ENCODE data around the gene TNS2.

The TNS2 gene

DNA sequence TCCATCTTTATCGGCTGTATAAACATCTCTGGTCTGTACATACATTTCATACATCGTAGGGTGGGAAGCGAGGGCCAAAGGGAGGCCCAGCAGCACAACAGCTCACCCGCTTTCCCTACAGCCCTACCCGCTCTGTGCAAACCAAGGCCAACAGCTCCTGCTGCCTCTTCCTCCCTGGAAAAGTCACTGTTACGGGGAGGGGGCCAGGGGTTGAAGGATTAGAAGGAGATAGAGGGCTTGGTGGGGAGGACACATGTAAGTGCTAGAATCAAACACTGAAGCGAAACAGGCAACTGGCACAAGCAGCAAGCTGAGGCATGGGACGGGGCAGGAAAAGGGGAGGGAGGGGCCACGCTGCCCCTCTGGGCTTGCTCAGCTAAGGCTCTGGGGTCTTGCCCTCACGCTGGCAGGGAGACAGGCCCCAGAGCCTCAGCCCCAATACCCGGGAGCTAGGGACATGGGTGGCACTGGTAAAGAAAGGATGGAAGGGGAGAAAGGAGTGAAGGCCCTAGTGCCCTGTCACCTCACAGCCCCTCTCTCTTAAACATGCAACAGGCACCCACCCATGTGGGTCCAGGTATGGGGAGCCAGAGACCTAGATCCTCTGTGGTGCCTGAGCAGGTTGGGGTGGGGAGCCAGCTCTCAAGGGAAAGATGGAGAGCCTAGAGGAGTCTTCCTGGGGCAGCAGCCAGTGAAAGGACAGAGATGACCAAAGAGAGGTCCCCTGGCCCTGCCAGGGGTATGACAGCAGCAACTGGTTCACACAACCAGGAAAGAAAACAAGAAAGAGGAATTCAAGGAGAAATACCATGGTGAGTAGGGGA, 15.0 kb downstream of the TNS2 start:
- intact Hi-C loops (cut with DNase I; ENCODE audit: low total_unique reads): loop anchor here (5.0 kb wide), 1 partner anchor 132 kb away; no protein-coding TSS in a partner anchor
- H3K36me3 ChIP-seq: peaks cover 35 to 90% (median 49%) of the 10 kb centered on the region in 3 donors
- H3K9me3 ChIP-seq: no peaks in the 10 kb centered on the region
- TF ChIP-seq, protein P1, sequence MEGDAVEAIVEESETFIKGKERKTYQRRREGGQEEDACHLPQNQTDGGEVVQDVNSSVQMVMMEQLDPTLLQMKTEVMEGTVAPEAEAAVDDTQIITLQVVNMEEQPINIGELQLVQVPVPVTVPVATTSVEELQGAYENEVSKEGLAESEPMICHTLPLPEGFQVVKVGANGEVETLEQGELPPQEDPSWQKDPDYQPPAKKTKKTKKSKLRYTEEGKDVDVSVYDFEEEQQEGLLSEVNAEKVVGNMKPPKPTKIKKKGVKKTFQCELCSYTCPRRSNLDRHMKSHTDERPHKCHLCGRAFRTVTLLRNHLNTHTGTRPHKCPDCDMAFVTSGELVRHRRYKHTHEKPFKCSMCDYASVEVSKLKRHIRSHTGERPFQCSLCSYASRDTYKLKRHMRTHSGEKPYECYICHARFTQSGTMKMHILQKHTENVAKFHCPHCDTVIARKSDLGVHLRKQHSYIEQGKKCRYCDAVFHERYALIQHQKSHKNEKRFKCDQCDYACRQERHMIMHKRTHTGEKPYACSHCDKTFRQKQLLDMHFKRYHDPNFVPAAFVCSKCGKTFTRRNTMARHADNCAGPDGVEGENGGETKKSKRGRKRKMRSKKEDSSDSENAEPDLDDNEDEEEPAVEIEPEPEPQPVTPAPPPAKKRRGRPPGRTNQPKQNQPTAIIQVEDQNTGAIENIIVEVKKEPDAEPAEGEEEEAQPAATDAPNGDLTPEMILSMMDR (IDR thresholded peaks at IDR 0.05): no peak
- peak overlapping the region; percentile 93 to 99 for H3K27ac ChIP-seq
- peaks cover 0 to 98% (median 85%) of the 10 kb centered on the region in 4 donors for H3K4me1 ChIP-seq
- peak; percentile 43 to 74 for DNase-seq
- H3K27me3 ChIP-seq: no peaks in the 10 kb centered on the region
- no peak overlapping the region for H3K4me3 ChIP-seq

DNA sequence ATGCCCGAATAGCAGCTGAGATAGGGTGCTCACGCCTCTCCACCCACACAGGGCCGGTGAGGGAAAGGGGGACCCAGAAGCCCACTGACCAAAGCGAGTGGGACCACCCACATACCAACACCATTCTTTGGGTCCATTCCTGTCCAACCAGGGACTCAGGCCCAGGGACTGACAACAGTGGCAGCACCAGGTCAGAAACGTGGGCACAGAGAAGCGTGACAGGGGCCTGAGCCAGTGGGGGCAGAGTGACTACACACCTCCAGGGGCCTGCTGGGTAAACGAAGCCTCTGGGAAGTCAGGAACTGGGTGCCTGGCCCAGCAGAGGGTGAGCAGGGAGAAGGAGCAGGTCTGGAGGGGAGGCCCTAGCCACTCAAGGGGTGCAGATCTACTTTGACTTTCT, 15.6 kb downstream of the TNS2 start:
- DNase-seq: peak; percentile 37 to 72
- H3K27ac ChIP-seq: peak overlapping the region; percentile 93 to 99
- TF ChIP-seq, protein P1 (IDR thresholded peaks at IDR 0.05): no peak
- H3K4me3 ChIP-seq: no peak overlapping the region
- H3K36me3 ChIP-seq: peaks cover 29 to 90% (median 43%) of the 10 kb centered on the region in 3 donors
- H3K9me3 ChIP-seq: no peaks in the 10 kb centered on the region
- intact Hi-C loops (cut with DNase I; ENCODE audit: low total_unique reads): loop anchor here (5.0 kb wide), 1 partner anchor 132 kb away; no protein-coding TSS in a partner anchor
- H3K4me1 ChIP-seq: peaks cover 0 to 98% (median 85%) of the 10 kb centered on the region in 4 donors
- no peaks in the 10 kb centered on the region for H3K27me3 ChIP-seq

DNA sequence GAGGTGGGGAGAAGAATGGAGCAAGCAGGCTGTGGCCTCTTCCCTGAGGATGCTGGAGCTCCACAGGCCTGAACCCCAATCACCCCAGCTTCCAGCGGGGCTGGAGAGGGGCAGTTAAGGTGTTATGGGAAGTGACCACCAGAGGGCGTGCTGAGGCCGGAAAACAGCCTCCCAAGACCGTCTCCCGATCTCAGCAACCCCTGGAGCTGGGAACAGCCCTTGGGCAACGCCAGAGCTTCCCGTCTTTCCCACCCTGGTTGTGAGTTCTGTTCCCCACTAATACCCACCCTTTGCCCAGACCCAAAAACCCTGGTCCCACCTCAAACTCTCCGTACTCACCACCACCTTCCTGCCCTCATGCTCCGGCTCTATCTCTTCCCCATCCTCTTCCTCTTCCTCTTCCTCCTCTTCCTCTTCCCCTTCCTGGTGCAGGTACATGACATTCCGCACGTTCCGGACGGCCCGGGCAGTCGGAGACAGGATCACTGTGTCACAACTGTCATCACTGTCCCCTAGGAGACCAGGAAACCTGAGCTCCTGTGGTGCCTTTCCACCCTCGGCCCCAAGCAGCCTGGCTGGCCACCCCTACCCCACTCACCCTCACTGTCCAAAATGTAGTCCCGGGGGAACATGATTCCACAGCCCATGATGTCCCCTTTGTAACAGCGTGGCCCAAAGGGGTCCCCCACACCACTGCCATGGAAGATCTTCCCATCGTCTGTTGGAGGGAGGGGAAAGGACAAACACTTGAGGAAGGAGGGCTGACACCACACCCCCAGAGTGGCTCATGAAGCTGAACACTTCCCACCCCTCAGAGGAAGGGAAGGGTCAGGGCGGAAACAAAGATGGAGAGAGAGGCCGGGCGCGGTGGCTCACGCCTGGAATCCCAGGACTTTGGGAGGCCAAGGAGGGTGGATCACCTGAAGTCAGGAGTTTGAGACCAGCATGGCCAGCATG, 16.4 kb downstream of the TNS2 start:
- DNase-seq: peak; percentile 80 to 92
- Histone ChIP-seq H3K4me3 (no peak overlapping the region), H3K27me3 (no peaks in the 10 kb centered on the region), H3K9me3 (no peaks in the 10 kb centered on the region), H3K4me1 (peaks cover 4 to 98% (median 86%) of the 10 kb centered on the region in 4 donors), H3K36me3 (peaks cover 21 to 90% (median 35%) of the 10 kb centered on the region in 3 donors), H3K27ac (peak overlapping the region; percentile 93 to 99)
- TF ChIP-seq, protein P1 (IDR thresholded peaks at IDR 0.05): peak; percentile 88 to 97
- intact Hi-C loops (cut with DNase I; ENCODE audit: low total_unique reads): loop anchor here (2.0 to 5.0 kb wide), 2 partner anchors 33 to 131 kb away; no protein-coding TSS in a partner anchor

DNA sequence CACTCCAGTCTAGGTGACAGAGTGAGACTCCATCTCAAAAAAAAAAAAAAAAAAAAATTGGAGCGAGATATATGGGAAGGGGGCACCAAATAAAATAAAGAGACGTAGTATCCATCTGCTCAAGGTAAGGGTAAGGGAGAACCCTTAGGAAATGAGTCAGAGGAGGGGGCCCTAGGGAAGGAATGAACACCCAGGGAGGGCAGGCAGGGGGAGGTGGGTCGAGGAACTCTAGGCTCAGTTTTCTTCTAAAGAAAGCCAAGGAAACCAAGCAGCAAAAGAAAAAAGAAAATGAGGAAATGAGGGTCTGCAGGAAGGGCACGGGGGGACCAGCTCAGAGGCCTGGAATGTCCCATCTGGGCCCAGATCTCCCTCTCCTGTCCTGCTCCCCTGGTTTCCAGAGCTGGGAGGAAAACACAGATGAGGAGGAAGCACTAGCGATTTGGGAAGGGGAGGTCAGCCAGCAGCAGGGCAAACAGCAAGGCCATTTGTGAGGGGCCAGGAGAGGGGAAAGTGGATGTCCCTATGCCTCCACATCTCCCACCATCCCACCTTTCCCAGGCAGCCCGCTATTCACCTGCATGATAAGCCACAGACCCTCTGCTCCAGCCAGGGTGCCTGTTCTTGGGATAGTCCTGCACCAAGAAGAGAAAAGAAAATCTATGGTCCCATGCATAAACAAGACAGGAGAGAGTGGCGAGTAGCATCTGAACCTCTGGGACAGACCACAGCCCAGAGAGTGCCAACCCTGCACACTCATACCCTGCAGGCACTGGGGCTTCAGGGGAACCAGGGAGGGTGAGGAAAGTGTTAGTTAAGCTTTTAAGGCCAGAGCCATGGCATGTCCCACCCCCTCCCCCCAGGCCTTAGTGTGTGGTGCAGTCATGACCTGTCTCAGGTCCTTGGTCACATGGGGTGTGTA, 17.5 kb downstream of the TNS2 start:
- DNase-seq: peak; percentile 26 to 64
- no peaks in the 10 kb centered on the region for H3K27me3 ChIP-seq
- H3K4me3 ChIP-seq: no peak overlapping the region
- TF ChIP-seq, protein P1 (IDR thresholded peaks at IDR 0.05): no peak
- H3K9me3 ChIP-seq: no peaks in the 10 kb centered on the region
- peak overlapping the region; percentile 93 to 99 for H3K27ac ChIP-seq
- intact Hi-C loops (cut with DNase I; ENCODE audit: low total_unique reads): loop anchor here (2.0 to 5.0 kb wide), 2 partner anchors 31 to 130 kb away; no protein-coding TSS in a partner anchor
- peaks cover 9 to 98% (median 84%) of the 10 kb centered on the region in 4 donors for H3K4me1 ChIP-seq
- peaks cover 12 to 81% (median 24%) of the 10 kb centered on the region in 3 donors for H3K36me3 ChIP-seq
